IPS DF 6.9 (cell line): ENCODE data around the gene RETN.

Experiments used
- DNase-seq: peaks from one replicate; pipeline ENCODE4 v3.0.0-alpha.2; 2013; ENCODE audit warnings: low read depth, low spot score
- H3K27ac ChIP-seq: one replicate; pipeline ENCODE4 v1.5.1; 2013; ENCODE audit warnings: low read length, control low read depth
- H3K27me3 ChIP-seq: 2 replicates; pipeline ENCODE4 v1.6.1; 2013; ENCODE audit warnings: mild to moderate bottlenecking, low read length; ENCODE audit not compliant: control insufficient read depth, insufficient read depth
- H3K36me3 ChIP-seq: 2 replicates; pipeline ENCODE4 v1.6.1; 2013; ENCODE audit warnings: low read length; ENCODE audit not compliant: control insufficient read depth, insufficient read depth
- H3K4me1 ChIP-seq: 2 replicates; pipeline ENCODE4 v1.6.1; 2013; ENCODE audit warnings: low read length; ENCODE audit not compliant: control insufficient read depth, insufficient read depth
- H3K4me3 ChIP-seq: 2 replicates; pipeline ENCODE4 v1.5.1; 2013; ENCODE audit warnings: mild to moderate bottlenecking, low read length
- H3K9me3 ChIP-seq: 2 replicates; pipeline ENCODE4 v1.6.1; 2013; ENCODE audit warnings: low read length, inconsistent platforms; ENCODE audit not compliant: control insufficient read depth, insufficient read depth
- WGBS: extraction: QIAGEN DNeasy Blood & Tissue Kit; methylation state at CpG from one replicate; pipeline ENCODE4 v1.1.7; 2013; ENCODE audit warnings: mixed read lengths, missing lambda C conversion rate; ENCODE audit not compliant: insufficient read length, insufficient coverage; 5-methylcytosine and 5-hydroxymethylcytosine counted together

Gene RETN

DNA sequence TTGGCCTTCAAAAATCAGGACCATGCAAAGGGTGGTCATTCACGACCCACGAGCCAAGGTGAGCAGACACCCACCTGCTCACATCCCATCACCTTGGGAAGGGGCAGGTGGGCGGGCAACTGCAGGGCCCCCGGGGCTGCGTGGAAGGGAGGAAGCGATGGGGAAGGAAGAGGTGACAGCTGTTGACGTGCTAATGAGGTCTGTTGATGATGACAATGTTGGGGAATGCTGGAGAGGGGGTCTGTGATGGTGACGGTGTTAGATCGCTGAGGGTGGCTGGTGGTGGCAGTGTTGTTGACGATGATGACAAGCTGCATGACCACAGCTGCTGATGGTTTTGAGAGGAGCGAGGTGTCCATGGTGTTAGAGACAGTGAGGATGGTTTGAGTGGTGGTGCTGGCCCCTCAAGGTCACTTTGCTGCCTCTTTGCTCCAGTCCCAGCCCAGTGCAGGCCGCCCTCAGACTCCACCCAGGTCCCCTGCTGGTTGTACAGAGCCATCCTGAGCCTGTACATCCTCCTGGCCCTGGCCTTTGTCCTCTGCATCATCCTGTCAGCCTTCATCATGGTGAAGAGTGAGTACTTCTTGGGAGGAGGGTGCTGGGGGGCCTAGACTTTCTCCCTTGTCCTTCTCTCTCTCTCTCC is 8.9 kb downstream of the RETN start:
- Histone ChIP-seq H3K27me3 (no peaks in the 10 kb centered on the region), H3K36me3 (peaks cover 8% of the 10 kb centered on the region), H3K4me1 (peaks cover 6% of the 10 kb centered on the region), H3K27ac (no peak overlapping the region), H3K9me3 (no peaks in the 10 kb centered on the region), H3K4me3 (no peak overlapping the region)
- no CpG with 5 or more reads among the region's 12 CpGs for WGBS
- DNase-seq = no peak

DNA sequence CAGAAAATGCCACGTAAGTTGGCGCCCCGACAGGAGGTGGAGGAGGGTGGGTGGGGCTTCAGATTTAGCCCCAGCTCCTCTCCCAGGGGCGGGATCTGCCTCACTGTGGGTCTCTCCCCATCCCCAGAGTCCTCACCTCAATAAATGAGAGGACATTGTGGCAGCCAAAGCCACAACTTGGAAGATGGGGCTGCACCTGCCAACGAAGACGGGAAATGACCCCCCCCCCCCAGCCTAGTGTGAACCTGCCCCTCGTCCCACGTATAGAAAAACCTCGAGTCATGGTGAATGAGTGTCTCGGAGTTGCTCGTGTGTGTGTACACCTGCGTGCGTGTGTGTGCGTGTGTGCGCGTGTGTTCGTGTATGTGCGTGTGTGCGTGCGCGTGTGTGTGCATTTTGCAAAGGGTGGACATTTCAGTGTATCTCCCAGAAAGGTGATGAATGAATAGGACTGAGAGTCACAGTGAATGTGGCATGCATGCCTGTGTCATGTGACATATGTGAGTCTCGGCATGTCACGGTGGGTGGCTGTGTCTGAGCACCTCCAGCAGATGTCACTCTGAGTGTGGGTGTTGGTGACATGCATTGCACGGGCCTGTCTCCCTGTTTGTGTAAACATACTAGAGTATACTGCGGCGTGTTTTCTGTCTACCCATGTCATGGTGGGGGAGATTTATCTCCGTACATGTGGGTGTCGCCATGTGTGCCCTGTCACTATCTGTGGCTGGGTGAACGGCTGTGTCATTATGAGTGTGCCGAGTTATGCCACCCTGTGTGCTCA is 10.3 kb downstream of the RETN start:
- Histone ChIP-seq H3K36me3 (peaks cover 9% of the 10 kb centered on the region), H3K27ac (no peak overlapping the region), H3K4me3 (no peak overlapping the region), H3K9me3 (no peaks in the 10 kb centered on the region), H3K4me1 (peaks cover 6% of the 10 kb centered on the region), H3K27me3 (no peaks in the 10 kb centered on the region)
- WGBS = 100% methylated on average over 6 of the region's 30 CpGs
- DNase-seq = no peak

DNA sequence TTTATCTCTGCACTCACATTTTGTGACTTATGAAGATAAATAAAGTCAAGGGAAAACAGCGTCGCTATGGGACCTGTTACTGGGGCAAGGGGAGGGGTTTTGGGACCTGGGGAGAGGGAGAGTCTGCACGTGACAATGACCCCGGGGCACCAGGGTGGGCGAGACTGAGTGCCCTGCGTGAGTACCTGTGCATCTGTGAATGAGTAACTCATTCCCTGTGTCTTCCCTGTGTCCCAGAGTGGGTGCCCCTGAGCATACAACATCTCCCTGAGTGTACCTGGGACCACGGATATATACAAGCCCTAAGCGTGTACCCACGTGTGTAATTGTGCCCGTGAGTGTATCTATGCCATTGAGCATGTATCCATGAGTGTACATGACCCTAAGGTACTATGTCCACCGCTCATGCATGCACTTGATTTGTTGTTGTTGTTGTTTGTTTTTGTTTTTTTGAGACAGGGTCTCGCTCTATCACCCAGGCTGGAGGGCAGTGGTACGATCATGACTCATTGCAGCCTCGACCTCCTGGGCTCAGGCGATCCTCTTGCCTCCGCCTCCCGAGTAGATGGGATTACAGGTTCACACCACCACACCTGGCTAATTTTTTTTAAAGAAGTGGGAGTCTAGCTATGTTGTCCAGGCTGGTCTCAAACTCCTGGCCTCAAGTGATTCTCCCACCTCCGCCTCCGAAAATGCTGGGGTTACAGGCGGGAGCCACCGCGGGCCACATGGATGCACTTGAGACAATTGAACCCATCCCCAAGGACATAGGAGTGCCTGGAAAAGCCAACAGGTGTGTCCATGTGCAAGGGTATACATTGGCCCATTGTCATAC is 11.1 kb downstream of the RETN start:
- H3K27ac ChIP-seq = no peak overlapping the region
- DNase-seq = no peak
- no peaks in the 10 kb centered on the region for H3K27me3 ChIP-seq
- no CpG with 5 or more reads among the region's 22 CpGs for WGBS
- H3K9me3 ChIP-seq = no peaks in the 10 kb centered on the region
- peak overlapping the region; percentile 87; the same call in 1 of the 2 replicates for H3K4me3 ChIP-seq
- peaks cover 6% of the 10 kb centered on the region for H3K4me1 ChIP-seq
- peaks cover 9% of the 10 kb centered on the region for H3K36me3 ChIP-seq

DNA sequence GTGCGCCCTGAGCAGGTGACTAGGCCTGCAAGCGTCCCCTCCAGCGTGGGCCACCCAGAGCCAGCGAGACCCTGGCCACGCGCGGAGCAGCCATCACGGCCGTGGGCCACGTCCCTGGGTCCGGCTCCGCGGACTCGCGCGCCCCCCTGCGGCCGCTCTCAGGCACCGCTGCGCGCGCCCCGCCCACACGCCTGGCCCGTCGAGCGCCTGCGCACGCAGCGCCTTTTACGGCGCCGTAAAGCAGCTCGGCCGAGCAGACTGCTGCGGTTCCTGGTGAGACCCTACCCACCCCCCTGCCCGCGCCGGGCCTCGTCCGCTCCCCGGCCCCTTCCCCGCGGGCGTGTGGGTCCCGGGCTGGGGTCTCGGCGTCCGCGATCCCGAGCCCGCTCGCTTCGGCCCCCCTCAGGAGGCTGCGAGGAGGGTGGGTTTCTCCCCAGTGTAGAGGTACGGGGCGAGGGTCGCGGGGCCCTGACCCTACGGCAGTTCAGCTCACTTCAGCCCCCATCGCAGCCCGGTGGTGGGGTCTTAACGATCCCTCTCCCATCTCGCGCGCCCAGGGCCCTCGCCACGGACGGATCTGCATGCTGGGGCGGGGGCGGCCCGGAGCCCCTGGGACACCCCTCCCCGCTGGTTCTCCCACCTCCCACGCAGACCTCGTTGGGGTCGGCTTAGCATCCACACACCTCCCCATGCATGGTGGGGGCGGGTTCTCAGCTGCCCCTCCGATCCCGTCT is 11.9 kb downstream of the RETN start, which contains the start of gene TRAPPC5:
TRAPPC5 (plus strand) TSS at position 228 of the 734 bp plus-strand sequence. CDS start 1,421 bp downstream, outside the sequence.
- Histone ChIP-seq H3K36me3 (peaks cover 9% of the 10 kb centered on the region), H3K9me3 (no peaks in the 10 kb centered on the region), H3K27me3 (no peaks in the 10 kb centered on the region), H3K27ac (no peak within 1 kb of the TSS), H3K4me1 (peaks cover 6% of the 10 kb centered on the region), H3K4me3 (peak within 1 kb of the TSS; percentile 87)
- no CpG with 5 or more reads among the region's 79 CpGs for WGBS
- no peak for DNase-seq

DNA sequence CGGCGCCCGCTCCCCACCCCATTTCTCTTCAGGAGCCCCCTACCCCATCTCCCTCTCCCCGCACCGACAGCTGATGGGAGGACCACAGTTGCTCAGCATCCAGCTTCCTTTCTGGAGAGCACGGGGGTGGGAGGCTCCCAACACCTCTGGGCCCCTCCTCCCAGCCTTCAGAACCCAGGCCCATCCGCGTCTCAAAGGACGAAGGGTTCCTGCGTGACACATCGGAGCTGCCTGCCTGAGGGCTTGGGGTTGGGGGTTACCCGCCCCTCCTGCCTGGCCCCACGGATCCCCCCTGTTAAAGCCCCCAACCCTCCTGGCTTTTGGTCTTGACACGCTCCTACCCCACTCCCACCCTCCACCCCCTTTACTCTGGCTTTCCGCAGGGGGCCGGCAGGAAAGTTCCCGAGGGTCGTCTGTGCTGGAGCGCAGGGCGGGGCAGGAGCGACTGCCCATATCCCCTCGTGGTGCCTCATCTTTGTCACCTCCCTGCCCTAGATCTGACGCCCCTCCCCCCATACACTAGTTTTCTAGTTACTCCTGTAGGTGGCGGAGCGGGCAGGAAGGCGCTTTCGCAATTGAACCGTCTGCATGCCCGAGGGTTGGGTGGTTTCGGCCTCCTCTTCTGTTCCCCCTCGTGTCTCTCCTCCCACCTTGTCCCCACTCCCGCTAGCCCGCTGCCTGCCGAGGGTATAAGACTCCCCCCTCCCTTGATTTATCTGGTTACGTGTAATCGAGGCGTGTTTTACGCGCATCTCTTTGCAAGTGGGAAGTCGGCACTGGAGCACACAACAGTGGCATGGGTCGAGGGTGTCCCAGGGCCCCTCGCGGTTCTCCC is 12.7 kb downstream of the RETN start:
- Histone ChIP-seq H3K9me3 (no peaks in the 10 kb centered on the region), H3K4me3 (peak overlapping the region; percentile 87), H3K4me1 (peaks cover 6% of the 10 kb centered on the region), H3K27me3 (no peaks in the 10 kb centered on the region), H3K36me3 (peaks cover 9% of the 10 kb centered on the region), H3K27ac (no peak overlapping the region)
- WGBS = no CpG with 5 or more reads among the region's 43 CpGs
- DNase-seq = peak; percentile 66

DNA sequence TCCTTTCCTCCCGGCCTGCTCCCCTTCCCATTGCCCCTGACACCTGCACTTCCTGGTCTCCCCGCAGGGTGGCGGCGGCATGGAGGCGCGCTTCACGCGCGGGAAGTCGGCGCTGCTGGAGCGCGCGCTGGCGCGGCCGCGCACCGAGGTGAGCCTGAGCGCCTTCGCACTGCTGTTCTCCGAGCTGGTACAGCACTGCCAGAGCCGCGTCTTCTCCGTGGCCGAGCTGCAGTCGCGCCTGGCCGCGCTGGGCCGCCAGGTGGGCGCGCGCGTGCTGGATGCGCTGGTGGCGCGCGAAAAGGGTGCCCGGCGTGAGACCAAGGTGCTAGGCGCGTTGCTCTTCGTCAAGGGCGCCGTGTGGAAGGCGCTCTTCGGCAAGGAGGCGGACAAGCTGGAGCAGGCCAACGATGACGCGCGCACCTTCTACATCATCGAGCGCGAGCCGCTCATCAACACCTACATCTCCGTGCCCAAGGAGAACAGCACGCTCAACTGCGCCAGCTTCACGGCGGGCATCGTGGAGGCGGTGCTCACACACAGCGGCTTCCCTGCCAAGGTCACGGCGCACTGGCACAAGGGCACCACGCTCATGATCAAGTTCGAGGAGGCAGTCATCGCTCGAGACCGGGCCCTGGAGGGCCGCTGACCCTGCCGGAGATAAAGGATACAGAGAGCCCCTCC is 13.5 kb downstream of the RETN start:
- DNase-seq = no peak
- Histone ChIP-seq H3K27me3 (no peaks in the 10 kb centered on the region), H3K36me3 (peaks cover 9% of the 10 kb centered on the region), H3K9me3 (no peaks in the 10 kb centered on the region), H3K27ac (no peak overlapping the region), H3K4me3 (no peak overlapping the region; the same call in 1 of the 2 replicates), H3K4me1 (peaks cover 6% of the 10 kb centered on the region)
- no CpG with 5 or more reads among the region's 74 CpGs for WGBS

DNA sequence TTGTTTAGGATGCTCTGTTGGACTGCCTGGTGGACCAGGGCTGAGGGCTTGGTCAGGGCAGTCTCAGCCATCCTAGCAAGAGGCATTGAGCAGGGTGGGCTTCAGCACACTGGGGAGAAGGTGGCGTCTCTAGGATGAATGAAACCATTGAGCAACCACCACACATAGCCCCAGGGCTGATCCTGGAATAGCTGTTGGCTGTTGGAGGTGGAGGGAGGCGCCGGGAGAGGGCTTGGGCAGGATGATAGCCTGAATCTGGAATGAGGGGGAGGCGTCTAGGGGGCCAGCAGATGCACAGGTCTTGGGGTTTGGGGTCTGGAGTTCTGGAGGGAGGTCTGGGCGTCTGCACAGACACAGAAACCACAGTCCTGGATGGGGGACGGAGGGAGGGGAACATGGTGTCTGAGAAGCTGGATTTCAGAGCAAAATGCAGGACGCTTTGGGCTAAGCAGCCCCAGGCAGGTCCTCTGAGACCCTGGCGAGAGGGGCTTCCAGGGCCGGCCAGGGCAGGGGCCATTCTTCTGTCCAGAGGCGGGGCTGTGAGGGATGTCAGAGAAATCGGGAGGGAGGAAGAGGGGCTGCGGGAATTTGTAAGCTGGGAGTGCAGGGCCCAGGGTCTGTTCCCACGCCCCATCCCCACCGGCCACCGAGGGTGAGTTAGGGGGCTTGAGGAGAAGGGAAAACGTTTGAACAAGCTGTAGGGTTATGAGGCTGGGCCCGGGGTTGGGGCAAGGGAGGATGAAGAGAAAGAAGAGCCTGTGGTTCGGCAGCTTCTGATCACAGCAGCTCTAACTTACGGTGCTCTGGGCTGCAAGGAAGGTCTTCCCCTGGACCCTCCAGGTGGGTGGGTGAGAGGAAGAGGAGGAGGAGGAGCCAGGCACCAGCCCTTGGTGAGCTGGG is 16.9 kb downstream of the RETN start:
- no peak for DNase-seq
- H3K36me3 ChIP-seq = peaks cover 9% of the 10 kb centered on the region
- no CpG with 5 or more reads among the region's 19 CpGs for WGBS
- peaks cover 5% of the 10 kb centered on the region; the same call in 1 of the 2 replicates for H3K4me1 ChIP-seq
- no peaks in the 10 kb centered on the region for H3K9me3 ChIP-seq
- no peak overlapping the region for H3K27ac ChIP-seq
- no peak overlapping the region for H3K4me3 ChIP-seq
- no peaks in the 10 kb centered on the region for H3K27me3 ChIP-seq

DNA sequence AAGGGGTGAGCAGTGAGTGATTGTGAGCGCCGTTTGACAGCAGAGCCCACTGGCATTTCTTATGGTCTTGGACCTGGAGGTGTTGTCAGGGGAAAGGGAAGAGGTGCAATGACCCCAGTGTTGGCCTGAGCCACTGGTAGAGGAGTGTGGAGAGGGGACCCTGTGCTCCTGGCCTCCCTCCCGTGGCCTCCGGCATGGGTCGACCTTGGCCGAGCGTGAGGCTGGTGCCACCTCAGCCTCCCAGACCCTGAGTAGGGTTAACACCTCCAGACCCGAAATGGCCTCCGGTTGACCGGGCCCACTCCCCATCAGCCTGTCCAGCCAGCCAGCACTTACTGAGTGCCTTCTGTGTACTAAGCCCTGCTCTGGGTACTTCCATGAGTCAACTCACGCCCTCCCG is 18.3 kb downstream of the RETN start:
- Histone ChIP-seq H3K4me1 (peaks cover 1% of the 10 kb centered on the region; the same call in 1 of the 2 replicates), H3K36me3 (peaks cover 8% of the 10 kb centered on the region), H3K27me3 (no peaks in the 10 kb centered on the region), H3K27ac (no peak overlapping the region), H3K9me3 (no peaks in the 10 kb centered on the region), H3K4me3 (no peak overlapping the region)
- no CpG with 5 or more reads among the region's 12 CpGs for WGBS
- DNase-seq = no peak
